DMS79 treated with DMSO at 0.1 percent for 48 hours (cell line): ENCODE results near the gene COX19.

ENCODE experiments used
- DNase-seq: peaks from one replicate; lab custom pipeline; 2025; lab: John Stamatoyannopoulos, UW

Gene COX19

GRCh38 chr7:991729-992656 lies 16.6 kb upstream of the COX19 start:
- DNase-seq = no peak

DNA sequence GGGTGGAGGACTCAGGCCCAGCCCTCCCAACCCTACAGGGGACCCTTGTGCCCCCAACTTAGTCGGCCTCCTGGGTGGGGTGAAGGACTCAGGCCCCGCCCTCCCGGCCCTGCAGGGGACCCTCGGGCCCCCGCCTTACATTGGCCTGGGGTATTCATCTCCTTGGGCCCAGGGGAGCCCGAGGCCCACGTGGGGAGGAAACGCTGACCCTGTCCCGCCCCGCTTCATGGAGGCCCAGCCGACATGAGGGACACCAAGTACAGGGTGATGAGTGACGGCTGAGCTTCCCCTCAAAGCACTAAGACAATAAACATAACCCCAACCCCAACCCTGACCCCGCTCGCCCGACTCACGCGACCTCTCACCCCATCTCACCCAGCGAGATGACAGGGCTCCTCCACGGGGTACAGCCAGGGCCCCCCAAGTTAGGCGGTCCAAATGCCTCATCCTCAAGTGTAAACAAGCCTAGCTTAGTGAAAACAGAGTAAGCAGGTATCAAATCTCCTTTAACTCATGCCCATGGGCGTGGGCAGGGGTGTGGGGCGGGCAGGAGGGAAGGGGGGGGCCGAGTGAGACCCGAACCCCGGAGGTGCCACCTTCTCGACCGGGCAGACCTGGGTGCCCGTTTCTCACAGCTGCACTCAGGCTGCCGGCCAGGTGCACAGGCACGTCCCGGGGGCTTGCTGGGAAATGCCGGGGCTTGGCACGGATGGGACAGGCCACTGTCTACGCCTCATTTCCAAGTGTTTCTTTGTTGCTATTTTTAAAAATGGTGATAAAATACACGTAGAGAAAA lies 15.8 kb upstream of the COX19 start:
- DNase-seq = no peak

GRCh38 chr7:990352-990932 lies 15.1 kb upstream of the COX19 start:
- no peak for DNase-seq

GRCh38 chr7:988963-989529 lies 13.7 kb upstream of the COX19 start:
- no peak for DNase-seq

- no peak for DNase-seq
Observed at GRCh38 chr7:988426-988911, 13.1 kb upstream of the COX19 start.

- DNase-seq = no peak
Observed at GRCh38 chr7:987909-988308, 12.6 kb upstream of the COX19 start.

DNA sequence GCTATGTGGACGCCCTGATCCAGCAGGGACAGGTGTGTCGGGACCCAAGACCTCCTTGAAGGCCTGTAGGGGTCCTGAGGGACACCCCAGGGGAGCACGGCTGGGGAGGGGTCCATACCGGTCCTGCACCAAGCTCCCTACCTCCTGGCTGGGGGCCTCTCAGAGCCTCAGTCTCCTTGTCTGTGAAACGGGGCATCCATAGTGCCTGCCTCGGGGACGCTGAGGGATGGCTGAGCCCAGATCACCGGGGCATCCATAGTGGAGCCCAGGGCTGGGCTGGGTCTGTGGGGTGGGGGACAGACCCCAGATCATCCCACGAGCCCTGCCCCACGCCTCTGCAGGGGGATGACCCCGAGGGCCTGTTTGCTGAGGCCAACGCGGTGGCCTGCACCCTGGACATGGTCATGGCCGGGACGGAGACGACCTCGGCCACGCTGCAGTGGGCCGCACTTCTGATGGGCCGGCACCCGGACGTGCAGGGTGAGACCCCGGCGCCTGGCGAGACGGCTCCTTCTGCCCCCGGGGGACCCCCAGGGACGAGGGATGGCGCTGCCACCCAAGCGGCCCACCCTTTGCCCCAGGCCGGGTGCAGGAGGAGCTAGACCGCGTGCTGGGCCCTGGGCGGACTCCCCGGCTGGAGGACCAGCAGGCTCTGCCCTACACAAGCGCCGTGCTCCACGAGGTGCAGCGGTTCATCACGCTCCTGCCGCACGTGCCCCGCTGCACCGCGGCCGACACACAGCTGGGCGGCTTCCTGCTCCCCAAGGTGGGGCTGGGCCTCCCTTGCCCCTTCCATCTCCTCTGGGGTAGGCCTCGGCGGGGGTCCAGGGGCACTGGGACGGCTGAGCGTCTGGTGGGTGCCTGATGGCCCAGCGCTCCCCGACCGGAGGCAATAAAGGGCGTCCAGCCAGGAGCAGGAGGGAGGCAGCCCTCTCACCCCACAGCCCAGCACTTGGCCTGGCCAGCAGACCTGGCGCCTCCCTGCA lies 11.7 kb upstream of the COX19 start:
- DNase-seq = no peak

DNA sequence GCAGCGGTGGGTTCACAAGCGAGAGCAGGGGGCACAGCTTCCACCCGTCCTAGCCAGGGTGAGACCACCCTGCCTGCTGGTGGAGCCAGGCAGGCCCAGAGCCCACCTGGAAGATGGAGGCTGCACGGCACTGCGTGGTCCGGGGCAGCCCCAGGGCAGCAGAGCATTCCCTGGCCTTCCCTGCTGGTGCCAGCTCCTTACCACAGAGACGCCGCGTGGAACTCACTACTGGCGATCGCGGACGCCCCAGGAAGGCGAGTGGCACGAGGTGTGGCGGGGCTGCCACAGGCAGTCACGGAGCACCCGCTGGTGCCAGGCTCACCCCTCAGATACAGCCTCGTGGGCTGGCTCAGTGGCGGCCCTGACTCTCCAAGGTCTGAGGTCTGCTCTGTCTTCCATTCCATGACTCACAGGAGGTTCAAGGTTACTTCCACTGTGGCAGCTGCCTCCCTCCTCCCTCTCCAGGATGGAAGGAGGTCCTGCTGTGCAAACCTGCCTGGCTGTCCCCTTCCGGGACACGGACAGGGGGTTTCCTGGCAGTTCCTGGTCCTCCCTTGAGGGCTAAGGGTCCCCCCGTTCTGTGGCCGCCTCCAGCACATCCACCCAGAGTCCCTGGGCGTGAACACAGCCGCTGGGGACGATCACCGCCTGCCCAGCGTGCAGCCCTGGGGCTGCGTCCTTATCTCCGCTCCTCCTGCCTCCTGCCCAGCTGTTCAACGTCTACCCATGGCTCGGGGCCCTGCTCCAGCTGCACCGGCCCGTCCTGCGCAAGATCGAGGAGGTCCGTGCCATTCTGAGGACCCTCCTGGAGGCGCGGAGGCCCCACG lies 10.8 kb upstream of the COX19 start:
- DNase-seq = no peak

GRCh38 chr7:985127-985416 lies 9.7 kb upstream of the COX19 start:
- DNase-seq = no peak

- DNase-seq = no peak
Observed at GRCh38 chr7:984361-985126, 9.2 kb upstream of the COX19 start.

DNA sequence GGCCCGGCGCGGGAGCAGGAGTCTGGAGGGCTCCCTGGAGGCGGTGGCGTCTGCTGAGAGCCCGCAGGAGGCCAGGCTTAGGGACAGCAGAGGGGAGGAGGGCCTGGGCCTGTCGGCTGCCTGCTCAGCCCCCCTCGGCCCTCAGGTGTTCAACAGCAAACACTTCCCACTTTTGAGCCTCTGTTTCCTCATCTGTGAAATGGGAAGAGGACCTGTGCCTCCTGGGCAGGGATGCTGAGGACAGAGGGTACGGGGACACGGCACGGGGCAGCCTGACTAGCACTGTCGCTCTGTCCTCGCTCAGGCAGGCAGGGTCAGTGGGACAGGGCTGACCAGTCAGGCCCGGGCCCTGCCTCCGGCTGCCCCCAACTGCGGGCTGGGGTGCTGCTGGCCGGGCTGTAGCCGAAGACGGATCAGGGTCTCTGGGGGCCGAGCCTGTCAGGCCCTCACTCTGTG lies 8.3 kb upstream of the COX19 start:
- DNase-seq = no peak

- no peak for DNase-seq
Observed at GRCh38 chr7:983004-983615, 7.8 kb upstream of the COX19 start, which contains the start of gene CYP2W1. Gene CYP2W1, plus strand, starts transcription at chr7:983181. Its CDS starts 31 bp downstream, at chr7:983212.

DNA sequence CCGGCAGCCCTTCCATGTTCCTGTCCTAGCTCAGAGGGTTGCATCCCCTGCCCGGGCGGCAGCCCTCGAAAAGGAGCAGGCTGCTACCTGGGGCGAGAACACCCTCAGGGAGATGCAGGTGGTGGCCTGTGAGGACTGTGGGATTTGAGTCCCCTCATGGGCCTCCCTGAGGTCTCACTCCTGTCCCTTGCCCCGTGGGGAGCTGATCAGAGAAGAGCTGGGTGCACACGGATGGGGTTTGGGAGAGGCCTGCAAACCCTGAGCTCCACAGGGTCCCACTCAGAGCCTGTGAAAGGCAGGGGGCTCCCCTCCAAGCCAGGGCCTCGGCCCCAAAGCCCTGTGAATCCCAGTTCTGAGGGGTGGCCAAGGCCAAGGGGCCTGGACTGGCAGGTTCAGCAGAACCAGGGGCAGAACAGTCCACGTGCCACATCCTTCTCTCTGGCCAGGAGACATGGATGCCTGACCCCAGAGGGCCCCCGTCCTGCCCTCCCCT lies 7.2 kb upstream of the COX19 start:
- DNase-seq = no peak

- peak; percentile 49 for DNase-seq
Observed at GRCh38 chr7:981793-982510, 6.6 kb upstream of the COX19 start.

- DNase-seq = no peak
Observed at GRCh38 chr7:979886-980571, 4.7 kb upstream of the COX19 start.

GRCh38 chr7:979151-979550 lies 3.8 kb upstream of the COX19 start:
- no peak for DNase-seq

DNA sequence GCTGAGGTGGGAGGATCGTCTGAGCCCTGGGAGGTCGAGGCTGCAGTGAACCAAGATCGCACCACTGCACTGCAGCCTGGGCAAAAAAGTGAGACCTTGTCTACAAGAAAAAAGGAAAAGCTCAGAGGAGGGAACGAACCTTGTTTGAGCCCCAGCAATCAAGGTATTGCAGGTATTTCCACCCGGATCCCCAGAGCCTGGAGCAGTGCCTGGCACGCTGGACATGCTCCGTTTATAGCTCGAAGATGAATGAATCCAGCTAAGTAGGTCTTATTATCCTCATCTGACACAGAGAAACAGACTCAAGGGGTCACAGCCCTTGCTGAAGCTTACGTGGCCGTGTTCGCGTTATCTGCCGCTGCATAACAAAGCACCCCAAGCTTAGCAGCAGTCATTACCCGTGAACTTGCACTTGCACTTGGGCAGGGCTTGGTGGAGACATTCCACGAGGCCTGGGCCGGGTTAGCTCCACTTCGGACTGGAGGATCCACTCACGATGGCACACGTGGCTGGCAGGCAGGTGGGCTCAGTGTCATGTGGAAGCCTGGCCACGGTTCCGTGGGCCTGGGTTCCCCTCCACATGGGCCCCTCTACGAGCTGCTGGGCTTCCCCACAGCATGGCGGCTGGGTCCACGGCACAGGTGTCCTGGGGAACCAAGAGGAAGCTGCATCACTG lies 3.2 kb upstream of the COX19 start:
- DNase-seq = no peak
